Upper lobe of left lung (tissue), 4 donors: Measurements from ENCODE around the gene DHRS4L2.
"Not testable (repeated sequence)": the region's sequence is repeated elsewhere in the genome, so short reads cannot be mapped to it uniquely, and the experiment has no call there.

Source experiments
- CTCF ChIP-seq, 6 experiments: fragments of 450-650 bp in 4 of 6; fragments of 200-600 bp in 2 of 6; sonication (generic) in 2 of 6; IDR thresholded peaks; one replicate each; pipeline ENCODE4 v1.5.1; 2016 to 2019; ENCODE audit warnings: antibody characterized with exemption in 6 of 6
- POLR2A ChIP-seq, 4 donors: fragments of 450-650 bp; IDR thresholded peaks; one replicate each; pipeline ENCODE4 v1.5.1; 2016 to 2017; ENCODE audit warnings: antibody characterized with exemption in 4 of 4, mild to moderate bottlenecking in 2 of 4
- POLR2AphosphoS5 ChIP-seq, 2 donors: sonication (generic); formaldehyde crosslinking; IDR thresholded peaks; one replicate each; pipeline ENCODE4 v1.5.1; 2017; ENCODE audit warnings: antibody characterized with exemption in 2 of 2

- TF ChIP-seq CTCF, POLR2A, POLR2AphosphoS5 (IDR thresholded peaks at IDR 0.05): not testable (repeated sequence)
Observed at GRCh38 chr14:24029687-24030086, 41.0 kb downstream of the DHRS4L2 start.
